ENCODE results near the gene RSBN1.

GRCh38 chr1:113734357-113735055 is 77.8 kb downstream of the RSBN1 start:
- TF ChIP-seq POLR2A (IDR thresholded peaks at IDR 0.05) = no peak
- TF ChIP-seq CTCF (IDR thresholded peaks at IDR 0.05) = no peak

Measured in lower leg skin (tissue), 3 donors.